HG03095 (cell line): ENCODE measurements around the gene NTHL1.
"Not testable (repeated sequence)": the region's sequence is repeated elsewhere in the genome, so short reads cannot be mapped to it uniquely, and the experiment has no call there.

Experiments used
- ATAC-seq: cut with Tn5 transposase; IDR thresholded peaks from one replicate; pipeline ENCODE4 v1.9.1; 2021; ENCODE audit warnings: moderate library complexity; ENCODE audit not compliant: unreplicated experiment

Gene NTHL1

DNA sequence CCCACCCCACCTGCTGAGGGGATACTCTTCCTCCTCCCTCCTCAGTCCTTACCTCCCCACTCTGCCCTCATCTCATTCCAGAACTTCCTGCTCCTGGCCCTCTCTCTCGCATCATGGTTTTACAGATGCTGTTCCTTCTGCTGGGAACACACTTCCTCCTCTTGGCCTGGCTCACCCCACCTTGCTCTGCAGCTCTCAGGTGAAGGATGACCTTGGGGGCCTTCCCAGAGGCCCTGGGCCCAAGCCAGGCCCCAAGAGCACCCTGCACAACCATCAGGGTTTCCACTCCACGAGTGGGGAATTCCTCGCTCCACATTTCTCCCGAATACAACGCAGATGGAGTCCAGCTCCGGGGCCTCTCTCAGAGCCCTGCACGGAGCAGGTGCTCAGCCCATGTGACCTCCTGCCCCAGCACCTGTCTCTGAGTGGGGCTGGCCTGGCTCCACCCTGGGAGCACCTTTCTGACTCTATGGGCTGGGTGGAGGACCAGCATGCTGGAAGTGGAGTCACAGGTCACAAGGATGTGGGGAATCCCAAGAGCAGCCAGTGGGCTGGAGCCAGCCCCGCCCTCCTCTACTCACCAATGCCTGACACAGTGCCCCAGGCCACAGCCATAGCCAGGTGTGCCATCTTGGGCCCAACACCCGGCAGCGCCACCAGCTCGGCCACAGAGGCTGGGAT lies 4.5 kb downstream of the NTHL1 start:
- no peak for ATAC-seq

DNA sequence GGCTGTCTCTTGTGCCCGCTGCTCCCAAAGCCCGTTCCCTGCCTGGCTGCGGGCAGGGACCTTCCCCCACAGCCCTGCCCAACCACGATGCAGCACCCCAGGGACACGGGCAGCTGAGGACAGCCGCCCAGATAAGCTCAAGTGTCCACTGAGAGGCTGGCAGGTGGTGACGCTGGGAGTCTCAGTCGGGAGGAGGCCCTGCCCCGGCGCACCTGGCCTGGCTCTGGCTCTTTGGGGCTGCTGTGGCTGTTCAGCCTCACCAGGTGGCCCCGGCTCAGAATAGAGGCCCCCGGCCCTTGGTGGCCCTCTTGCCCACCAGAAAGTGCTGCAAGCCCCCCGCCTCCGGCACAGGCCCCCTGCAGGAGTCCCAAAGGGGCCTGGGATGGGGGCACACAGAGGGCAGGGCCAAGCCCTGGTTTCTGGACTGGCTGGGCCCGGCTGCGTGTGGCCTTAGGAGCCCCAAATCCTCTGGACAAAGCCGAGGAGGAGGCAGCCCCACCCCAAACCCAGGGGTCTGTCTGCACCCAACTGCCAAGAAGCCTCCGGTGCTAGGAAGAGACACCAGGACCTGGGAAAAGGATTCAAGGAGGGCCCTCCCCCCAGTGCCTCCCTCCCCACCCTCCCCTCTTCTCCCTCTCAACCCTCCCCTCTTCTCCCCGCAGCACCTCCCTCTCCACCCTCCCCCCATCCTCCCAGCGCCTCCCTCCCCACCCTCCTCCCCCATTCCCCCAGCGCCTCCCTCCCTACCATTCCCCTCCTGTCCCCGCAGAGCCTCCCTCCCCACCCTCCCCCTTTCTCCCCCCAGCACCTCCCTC lies 5.3 kb downstream of the NTHL1 start:
- no peak for ATAC-seq

GRCh38 chr16:2040787-2041522 lies 6.7 kb downstream of the NTHL1 start:
- no peak for ATAC-seq

DNA sequence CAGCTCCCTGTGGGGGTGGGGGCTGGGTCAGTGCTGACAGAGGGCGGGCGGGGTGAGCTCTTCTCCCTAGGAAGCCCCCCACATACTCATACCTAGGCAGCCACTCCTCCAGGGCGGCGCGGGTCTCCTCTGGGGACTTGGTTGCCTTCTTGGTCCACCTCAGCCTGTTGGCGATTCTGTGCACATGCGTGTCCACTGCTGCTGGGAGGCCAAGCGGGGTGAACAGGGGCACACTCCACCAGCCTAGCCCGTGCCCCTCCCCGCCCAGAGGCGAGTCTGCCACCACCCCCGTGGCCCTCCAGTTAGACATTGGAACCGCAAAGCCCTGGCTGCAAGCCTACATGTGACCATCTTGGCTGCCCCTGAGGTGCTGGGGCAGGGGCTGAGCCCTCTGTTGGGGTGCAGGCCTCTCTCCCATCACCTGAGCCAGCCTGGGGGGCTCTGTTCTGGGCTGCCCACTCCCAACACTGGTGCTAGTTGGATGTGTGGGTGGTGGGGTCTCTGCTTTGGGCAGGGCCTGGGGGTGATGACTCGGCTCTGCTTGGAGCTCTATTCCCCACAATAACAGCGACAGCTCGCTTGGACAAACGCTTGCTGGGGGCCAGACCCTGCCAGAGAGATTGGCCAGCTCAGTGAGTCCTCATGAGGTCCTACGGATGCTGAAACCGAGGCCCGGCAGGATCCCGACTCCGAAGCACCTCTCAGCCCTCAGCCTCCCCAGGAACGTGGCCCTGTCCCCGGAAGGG lies 7.4 kb downstream of the NTHL1 start:
- no peak for ATAC-seq

- no peak for ATAC-seq
These were observed 8.2 kb downstream of the NTHL1 start for GRCh38 chr16:2039274-2040031.

DNA sequence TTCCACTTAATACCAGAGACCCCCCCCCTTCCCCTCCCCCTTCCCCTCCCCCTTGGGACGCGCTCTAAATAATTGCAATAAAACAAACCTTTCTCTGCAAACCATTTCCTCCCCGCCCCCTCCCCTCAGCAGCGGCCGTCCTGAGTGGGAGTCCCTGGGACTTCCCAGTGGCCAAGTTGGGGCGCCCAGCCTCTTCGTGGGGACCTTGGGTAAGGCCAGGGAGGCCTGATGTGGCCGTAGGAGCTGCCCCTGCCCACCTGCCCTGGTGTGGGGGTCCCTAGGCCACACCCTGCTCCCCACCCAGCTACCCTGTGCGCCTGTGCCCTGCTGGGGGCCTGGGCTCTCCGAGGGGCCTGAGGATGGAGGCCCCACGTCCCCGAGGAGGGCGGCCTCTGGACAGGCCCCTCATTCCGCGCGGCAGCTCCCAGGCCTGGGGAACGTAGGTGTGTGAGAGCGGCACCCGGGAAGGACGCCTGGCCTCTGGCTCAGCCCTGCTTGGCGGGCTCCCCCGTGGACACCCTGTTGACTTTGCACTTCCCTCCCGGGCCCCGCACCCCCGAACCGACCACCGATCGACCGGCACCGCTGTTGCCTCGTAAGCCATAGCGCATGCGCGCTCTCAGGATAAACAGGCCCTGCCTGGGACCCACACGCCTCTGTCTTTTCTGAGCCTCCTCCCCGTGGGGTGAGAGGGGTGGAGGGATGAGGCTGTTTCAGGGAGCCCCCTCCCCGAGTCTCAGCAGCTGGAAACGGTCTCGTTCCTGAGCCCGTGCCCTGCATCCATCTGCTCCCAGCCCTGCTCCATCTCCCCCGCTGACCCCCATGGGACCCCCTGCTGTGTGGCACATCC lies 9.0 kb downstream of the NTHL1 start:
- no peak for ATAC-seq

- no peak for ATAC-seq
These were observed 9.8 kb downstream of the NTHL1 start for GRCh38 chr16:2037647-2038381.

GRCh38 chr16:2037115-2037514 lies 10.5 kb downstream of the NTHL1 start:
- no peak for ATAC-seq

GRCh38 chr16:2036200-2036966 lies 11.3 kb downstream of the NTHL1 start:
- ATAC-seq, result no peak

GRCh38 chr16:2035431-2036199 lies 12.0 kb downstream of the NTHL1 start:
- ATAC-seq, result no peak

GRCh38 chr16:2034696-2035430 lies 12.8 kb downstream of the NTHL1 start:
- ATAC-seq, result no peak

- ATAC-seq, result not testable (repeated sequence)
These were observed 13.5 kb downstream of the NTHL1 start for GRCh38 chr16:2033909-2034695.

GRCh38 chr16:2033057-2033908 lies 14.4 kb downstream of the NTHL1 start:
- no peak for ATAC-seq

- no peak for ATAC-seq
These were observed 15.2 kb downstream of the NTHL1 start for GRCh38 chr16:2032285-2033056.
